Measurements from ENCODE around the gene GAS2L3. TPM values are rescaled to one million over a fixed set of nuclear protein-coding genes. Genes with fewer than 3 reads are reported as not detected.

GAS2L3 gene
- 1 to 10 TPM in 1 of 2 donors, under 1 TPM in 1; 0.18 to 4.6 TPM for total RNA-seq

DNA sequence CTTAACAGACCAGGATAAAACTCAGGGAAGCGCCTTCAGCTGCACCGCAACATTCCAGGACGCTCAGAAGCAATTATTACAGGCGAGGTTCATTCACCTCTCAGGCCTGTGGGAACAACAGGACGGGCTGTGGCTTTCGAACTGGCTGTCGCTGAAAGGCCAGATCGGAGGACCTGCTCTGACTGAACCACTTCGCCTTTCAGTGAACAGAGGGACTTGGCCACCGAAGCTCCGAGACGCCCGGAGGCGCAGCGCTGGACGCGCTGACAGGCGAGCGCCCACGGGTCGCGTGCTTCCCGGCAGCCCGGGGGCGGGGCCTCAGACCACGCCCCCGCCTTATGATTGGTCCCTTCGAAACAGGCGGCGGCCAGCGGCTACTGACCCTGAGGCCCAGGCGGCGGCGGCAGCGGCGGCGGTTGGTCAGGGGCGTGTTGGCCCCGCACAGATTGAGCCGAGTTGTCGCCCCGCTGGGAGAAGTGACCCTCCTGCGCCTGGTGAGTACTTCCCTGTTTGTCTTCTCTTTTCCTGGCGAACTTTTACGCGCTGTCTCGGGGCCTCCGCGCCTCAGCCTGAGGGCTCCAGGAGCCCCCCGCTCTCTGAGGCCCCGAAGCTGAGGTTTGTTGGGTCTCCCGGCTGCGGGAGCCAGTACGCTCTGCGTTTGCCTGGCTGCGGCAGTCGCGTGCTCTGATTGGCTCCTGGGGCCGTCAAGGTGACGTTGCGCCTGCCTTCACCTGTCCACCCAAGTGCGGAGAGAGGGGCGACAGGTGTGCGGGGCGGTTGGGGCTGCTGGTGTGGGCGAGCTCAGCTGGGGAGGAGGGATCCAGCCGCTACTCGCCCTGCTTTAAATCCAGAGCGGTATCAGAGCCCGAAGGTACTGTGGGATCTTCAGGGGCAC, at the start of gene GAS2L3:
Gene GAS2L3 (plus strand): TSS at position 393 of the 895 bp plus-strand sequence. CDS start 21,221 bp downstream, outside the sequence.
- Histone ChIP-seq H3K27me3 (replicated peaks; ENCODE audit: insufficient read depth) (no peaks in the 10 kb centered on the region), H3K4me3 (peak within 1 kb of the TSS; percentile 48 to 54), H3K9me3 (no peaks in the 10 kb centered on the region), H3K4me1 (replicated peaks) (no peaks in the 10 kb centered on the region), H3K36me3 (no peaks in the 10 kb centered on the region), H3K27ac (peak within 1 kb of the TSS; percentile 51 to 61)
- DNase-seq (ENCODE audit: low spot score), result peak; percentile 82
- TF ChIP-seq POLR2AphosphoS5 (IDR thresholded peaks at IDR 0.05) (peak; percentile 69), POLR2A (IDR thresholded peaks at IDR 0.05) (peak; percentile 57)
- TF ChIP-seq, protein P1, sequence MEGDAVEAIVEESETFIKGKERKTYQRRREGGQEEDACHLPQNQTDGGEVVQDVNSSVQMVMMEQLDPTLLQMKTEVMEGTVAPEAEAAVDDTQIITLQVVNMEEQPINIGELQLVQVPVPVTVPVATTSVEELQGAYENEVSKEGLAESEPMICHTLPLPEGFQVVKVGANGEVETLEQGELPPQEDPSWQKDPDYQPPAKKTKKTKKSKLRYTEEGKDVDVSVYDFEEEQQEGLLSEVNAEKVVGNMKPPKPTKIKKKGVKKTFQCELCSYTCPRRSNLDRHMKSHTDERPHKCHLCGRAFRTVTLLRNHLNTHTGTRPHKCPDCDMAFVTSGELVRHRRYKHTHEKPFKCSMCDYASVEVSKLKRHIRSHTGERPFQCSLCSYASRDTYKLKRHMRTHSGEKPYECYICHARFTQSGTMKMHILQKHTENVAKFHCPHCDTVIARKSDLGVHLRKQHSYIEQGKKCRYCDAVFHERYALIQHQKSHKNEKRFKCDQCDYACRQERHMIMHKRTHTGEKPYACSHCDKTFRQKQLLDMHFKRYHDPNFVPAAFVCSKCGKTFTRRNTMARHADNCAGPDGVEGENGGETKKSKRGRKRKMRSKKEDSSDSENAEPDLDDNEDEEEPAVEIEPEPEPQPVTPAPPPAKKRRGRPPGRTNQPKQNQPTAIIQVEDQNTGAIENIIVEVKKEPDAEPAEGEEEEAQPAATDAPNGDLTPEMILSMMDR (IDR thresholded peaks at IDR 0.05), result no peak
- WGBS, result 1% methylated on average over 60 of the region's 70 CpGs
- intact Hi-C loops (cut with DNase I), result no loop called here

DNA sequence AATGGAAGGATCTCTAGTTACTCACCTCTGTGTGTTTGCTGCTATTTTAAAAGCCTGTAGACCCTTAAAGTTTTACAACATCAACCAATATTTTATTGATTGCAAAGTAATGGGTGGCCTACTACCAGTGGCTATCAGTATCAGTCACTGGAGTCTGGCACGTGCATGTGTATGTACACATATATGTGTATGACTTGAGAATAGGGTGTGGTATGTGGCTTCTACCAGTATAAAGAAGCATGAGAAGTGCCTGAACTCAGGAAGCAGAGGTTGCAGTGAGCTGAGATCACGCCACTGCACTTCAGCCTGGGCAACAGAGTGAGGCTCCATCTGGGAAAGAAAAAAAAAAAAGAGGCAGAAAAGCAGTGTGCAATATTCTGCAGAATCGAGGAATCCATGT, 45.5 kb upstream of the GAS2L3 start:
- Histone ChIP-seq H3K27me3 (replicated peaks; ENCODE audit: insufficient read depth) (no peaks in the 10 kb centered on the region), H3K36me3 (no peaks in the 10 kb centered on the region), H3K27ac (no peak overlapping the region), H3K4me1 (replicated peaks) (no peaks in the 10 kb centered on the region), H3K9me3 (no peaks in the 10 kb centered on the region), H3K4me3 (no peak overlapping the region)
- 81% methylated on average over 3 of the region's 3 CpGs for WGBS
- intact Hi-C loops (cut with DNase I), result no loop called here
- no peak for DNase-seq (ENCODE audit: low spot score)
- TF ChIP-seq POLR2A (IDR thresholded peaks at IDR 0.05), result no peak
- TF ChIP-seq, protein P1 (IDR thresholded peaks at IDR 0.05), result no peak
- no peak for TF ChIP-seq POLR2AphosphoS5 (IDR thresholded peaks at IDR 0.05)

DNA sequence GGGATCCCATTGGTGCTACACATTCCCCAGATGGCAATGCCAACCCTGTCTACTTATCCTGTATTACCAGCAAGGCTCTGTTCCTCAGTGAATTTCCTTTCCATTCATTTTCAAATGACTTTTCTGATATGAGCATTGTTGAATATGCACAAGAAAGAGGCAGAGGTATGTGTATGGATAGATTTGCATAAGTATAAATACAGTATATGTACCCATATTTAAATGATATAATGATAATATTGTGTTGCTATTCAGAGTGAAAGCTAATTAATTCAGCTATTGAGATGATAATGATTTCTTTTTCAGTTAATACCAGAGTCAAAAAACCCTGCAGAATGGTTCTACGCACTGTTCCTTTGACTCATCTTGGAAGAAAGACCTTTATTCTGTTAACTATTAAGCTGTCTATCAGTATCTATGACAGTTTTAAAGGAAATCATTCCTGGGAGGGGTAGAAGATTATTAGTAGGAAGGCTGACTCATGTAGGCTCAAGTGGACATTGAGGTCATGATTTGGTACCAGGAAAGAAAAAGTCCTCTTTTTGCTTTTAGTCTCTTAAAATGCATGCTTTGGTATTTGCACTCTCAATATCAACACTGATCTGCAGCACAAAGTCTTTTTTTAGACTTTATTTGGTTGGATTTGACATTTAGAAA, 44.9 kb upstream of the GAS2L3 start:
- no peak overlapping the region for H3K4me3 ChIP-seq
- TF ChIP-seq POLR2AphosphoS5 (IDR thresholded peaks at IDR 0.05) (no peak), POLR2A (IDR thresholded peaks at IDR 0.05) (no peak)
- no peak overlapping the region for H3K27ac ChIP-seq
- no peaks in the 10 kb centered on the region for H3K4me1 ChIP-seq (replicated peaks)
- DNase-seq (ENCODE audit: low spot score), result no peak
- H3K36me3 ChIP-seq, result no peaks in the 10 kb centered on the region
- intact Hi-C loops (cut with DNase I), result no loop called here
- 55% methylated on average over 1 of the region's 1 CpG for WGBS
- no peaks in the 10 kb centered on the region for H3K9me3 ChIP-seq
- H3K27me3 ChIP-seq (replicated peaks; ENCODE audit: insufficient read depth), result no peaks in the 10 kb centered on the region

DNA sequence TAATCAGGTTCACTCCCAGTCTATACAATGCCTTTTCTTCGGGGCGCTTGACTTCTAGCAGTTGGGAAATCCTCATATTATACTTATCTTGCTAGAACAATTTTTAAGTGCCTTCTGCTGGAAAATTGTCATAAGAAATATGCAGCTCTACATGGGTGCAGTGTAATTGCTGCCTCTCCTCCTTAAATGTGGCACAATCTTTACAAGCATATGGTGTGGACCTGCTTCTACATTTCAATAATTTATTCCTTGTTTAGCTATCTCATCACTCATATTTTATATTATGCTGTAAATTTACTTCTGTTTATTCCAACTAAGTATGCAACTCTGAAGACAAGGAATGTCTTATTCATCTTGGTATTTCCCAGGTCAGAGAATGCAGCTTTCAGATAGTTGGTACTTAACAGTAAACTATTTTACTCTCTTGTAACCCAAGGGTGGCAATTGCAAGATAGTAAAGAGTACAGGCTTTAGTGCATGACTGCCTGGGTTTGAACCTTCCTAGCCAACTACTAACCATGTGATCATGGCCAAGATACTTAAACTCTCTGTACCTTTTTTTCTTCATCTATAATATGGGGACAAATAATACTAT, 43.6 kb upstream of the GAS2L3 start:
- no peak for DNase-seq (ENCODE audit: low spot score)
- no peak for TF ChIP-seq POLR2AphosphoS5 (IDR thresholded peaks at IDR 0.05)
- TF ChIP-seq, protein P1 (IDR thresholded peaks at IDR 0.05), result no peak
- no peak for TF ChIP-seq POLR2A (IDR thresholded peaks at IDR 0.05)
- Histone ChIP-seq H3K9me3 (no peaks in the 10 kb centered on the region), H3K4me3 (no peak overlapping the region), H3K36me3 (no peaks in the 10 kb centered on the region), H3K4me1 (replicated peaks) (no peaks in the 10 kb centered on the region), H3K27ac (no peak overlapping the region), H3K27me3 (replicated peaks; ENCODE audit: insufficient read depth) (no peaks in the 10 kb centered on the region)
- intact Hi-C loops (cut with DNase I), result no loop called here
- WGBS, result 92% methylated on average over 2 of the region's 2 CpGs

DNA sequence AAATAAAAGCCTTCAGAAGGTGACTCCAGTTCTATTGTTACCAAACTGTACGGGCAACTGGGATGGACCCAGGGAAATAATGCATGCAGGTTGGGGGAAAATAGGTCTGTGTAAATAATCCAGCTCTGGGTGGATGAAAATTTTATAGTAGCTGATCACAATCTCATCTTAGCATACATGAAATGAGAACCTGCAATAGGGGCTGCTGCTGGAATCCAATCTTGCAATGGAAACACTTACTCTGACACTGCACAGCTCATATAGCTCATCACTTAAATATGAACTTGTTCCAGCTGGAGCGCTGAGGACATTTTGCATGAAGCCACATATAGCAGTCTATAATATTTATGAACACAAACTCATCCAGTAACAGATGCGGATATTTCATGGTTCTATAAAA, 40.1 kb upstream of the GAS2L3 start:
- no peak for DNase-seq (ENCODE audit: low spot score)
- no peaks in the 10 kb centered on the region for H3K36me3 ChIP-seq
- no peaks in the 10 kb centered on the region for H3K9me3 ChIP-seq
- no peak overlapping the region for H3K27ac ChIP-seq
- WGBS, result 55% methylated on average over 3 of the region's 3 CpGs
- H3K4me1 ChIP-seq (replicated peaks), result no peaks in the 10 kb centered on the region
- no peak for TF ChIP-seq POLR2AphosphoS5 (IDR thresholded peaks at IDR 0.05)
- TF ChIP-seq POLR2A (IDR thresholded peaks at IDR 0.05), result no peak
- TF ChIP-seq, protein P1 (IDR thresholded peaks at IDR 0.05), result no peak
- H3K4me3 ChIP-seq, result no peak overlapping the region
- no peaks in the 10 kb centered on the region for H3K27me3 ChIP-seq (replicated peaks; ENCODE audit: insufficient read depth)
- intact Hi-C loops (cut with DNase I), result no loop called here

Data from prostate gland (tissue), 2 donors.